HG03103 (cell line): ENCODE measurements around the gene SLC35F5.
"Not testable (repeated sequence)": the region's sequence is repeated elsewhere in the genome, so short reads cannot be mapped to it uniquely, and the experiment has no call there.

Experiments used
- ATAC-seq: cut with Tn5 transposase; IDR thresholded peaks from one replicate; pipeline ENCODE4 v1.9.1; 2021; ENCODE audit warnings: low read depth; ENCODE audit not compliant: unreplicated experiment

The SLC35F5 gene

DNA sequence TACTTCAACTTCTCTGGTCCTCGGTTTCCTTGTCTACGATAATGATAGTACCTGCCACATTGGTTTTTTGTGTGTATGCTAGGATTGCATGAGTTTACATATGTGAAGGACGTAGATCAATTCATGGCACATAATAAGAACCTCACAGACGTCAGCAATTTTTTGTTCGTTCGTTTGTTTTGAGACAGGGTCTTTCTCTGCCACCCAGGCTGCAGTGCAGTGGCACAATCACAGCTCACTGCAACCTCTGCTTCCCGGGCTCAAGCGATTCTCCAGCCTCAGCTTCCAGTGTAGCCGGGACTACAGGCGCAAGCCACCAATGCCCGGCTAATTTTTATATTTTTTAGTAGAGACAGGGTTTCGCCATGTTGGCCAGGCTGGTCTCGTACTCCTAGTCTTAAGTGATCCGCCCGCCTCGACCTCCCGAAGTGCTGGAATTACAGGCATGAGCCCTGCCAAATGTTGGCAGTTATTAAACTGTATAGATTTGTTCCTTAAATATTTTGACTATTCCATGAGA lies 756 bp upstream of the SLC35F5 start:
- ATAC-seq: no peak

DNA sequence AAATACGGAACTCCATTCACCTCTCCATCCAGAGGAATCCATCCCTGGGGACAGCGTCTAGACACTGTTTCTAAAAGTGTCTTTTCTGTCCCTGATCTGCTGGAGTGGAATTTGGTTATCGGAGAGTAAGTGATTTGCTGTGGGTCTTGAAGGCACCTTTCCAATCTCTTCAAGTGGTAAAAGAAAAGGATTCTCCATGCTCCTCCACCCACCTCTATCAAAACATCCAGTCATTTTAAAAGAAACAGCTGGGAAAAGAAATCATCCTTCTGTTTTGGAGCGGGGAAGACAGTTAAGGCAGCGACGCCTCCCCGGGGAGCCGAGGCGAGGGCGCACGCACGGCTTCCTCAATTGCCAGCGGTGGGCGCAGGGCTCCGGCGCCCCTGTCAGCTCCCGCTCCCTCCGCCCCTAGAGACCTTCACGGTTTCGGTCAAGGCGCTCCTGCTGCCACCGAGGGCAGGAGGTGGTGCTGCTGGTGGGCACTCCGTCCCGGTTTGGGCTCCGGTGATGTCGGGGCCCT lies 547 bp downstream of the SLC35F5 start:
- peak; percentile 30 for ATAC-seq

DNA sequence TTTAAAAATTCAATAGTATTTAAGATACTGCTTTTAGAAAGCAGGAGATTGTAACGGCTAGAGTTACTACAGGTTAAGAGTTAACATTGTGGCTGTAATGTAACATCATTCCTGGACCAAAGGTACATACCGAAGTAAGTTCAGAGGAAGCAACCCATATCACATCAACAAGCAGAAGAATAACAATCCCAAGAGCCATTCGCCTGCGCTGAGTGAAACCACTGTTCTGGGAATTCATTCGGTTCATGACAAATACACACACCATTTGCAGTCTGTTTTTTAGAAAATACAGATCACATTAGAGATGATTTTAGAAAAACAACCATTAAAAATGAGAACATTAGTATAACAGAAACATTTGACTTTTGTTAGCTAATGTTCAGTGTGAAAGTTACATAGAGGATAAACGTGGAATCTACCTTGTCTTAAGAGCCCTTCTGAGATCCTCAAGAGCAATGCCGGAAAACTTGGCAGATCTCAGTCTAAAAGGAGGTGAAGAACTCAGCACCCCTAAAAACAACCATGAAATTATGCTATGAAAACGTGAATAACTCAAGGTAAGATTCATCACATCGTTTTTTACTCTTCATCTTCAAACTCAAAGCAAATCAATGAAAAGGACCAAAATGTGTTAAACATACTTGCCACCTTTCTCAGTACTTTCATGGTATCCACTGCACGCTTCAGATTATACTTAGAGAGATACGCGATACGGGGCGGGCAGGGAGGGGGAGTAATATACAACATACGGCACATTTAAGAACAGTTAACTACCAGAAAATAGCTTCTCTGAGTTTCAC lies 1.2 kb downstream of the SLC35F5 start:
- ATAC-seq: no peak

DNA sequence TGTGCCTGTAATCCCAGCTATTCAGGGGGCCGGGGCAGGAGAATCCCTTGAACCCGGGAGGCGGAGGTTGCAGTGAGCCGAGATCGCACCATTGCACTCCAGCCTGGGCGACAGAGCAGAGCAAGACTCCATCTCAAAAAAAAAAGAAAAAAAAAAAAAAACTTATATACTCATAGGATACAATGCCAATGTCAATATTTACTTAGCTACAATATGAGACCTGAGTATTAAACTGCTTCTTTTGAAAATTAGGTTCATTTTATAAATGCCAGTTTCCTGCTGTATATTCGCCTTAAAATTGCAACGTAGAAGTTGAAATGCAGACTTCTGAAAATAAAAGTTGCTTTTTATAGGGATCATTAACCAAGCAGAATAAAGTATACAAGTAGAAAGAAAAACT lies 2.3 kb downstream of the SLC35F5 start:
- ATAC-seq: no peak

DNA sequence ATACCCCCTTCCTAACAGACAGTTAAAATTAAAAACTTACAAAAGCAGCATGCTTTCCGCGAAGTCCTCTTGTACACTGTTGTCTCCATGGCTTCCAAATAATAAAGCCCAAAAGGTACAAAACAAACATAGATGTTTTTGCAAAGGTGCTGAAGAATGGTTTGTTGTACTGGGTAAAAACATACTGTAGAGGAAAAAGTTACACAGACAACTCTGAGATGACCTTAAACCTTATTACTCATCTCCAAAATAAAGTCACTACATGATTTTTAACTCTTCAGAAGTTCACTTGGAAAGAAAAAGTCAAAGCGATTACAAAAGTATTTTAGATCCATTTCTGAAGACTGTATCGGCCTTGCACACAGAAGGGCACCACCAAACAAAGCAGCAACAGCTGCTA lies 6.1 kb downstream of the SLC35F5 start:
- no peak for ATAC-seq

DNA sequence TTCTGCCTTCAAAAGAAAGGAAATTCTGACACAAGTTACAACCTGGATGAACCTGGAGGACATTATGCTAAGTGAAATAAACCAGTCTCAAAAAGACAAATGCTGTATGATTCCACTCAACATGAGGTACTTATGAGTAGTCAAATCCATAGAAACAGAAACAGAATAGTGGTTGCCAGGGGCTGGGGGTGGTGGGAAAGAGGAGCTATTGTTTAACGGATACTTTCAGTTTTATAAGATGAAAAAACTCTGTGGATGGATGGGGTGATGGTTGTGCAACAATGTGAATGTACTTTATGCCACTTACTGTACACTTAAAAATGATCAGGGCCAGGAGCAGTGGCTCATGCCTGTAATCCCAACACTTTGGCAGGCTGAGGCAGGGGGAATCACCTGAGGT lies 15.4 kb downstream of the SLC35F5 start:
- ATAC-seq: no peak

DNA sequence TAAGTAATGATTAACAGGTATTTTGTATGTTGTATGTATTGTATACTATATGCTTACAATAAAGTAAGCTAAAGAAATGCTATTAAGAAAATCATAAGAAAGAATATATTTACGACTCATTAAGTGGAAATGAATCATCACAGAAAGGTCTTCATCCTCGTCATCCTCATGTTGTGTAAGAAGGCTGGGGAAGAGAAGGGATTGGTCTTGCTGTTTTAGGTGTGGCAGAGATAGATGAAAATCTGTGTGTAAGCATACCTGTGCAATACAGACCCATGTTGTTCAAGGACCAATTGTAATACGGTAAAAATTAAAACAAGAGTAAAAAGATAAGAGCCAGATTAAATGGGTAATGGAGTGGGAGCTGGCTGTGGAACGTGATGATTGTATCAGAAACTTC lies 16.6 kb downstream of the SLC35F5 start:
- ATAC-seq: no peak

DNA sequence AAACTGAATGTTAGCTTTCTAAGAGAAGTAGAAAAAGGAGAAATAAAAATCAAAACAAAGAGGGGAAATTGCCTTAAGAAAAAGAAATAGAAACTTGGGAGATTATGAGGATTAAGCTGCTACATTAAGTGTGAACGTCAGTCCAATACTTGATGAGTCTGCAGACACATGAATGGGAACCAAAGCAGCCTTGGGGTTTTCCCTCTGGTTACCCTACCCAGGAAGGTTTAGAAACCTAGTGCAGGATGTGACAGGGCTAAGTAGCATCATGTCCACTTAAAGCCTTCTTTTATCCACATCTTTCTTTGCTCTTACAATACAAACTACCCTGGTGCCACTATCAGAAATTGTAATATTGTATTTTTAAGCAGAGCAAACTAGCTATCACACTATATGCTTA lies 22.3 kb downstream of the SLC35F5 start:
- peak; percentile 77 for ATAC-seq

DNA sequence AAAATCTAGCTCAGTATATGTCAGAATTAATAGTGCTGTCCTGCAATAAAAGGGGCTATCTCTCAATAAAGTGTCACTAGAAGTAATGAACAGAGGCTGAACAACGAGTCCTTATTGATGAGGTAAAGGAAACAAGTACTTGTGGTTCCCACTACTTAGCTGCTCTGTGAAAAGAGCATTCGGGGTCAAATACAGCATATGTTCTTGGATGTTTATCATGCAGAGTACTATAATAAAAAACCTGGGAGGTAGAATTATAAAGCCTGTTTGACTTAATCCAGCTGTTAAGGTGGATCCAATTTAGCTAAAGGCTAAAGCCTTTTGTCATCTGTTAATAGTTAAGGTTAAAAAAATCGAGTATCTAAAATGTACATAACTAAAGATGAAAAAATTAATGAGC lies 32.4 kb downstream of the SLC35F5 start:
- ATAC-seq: no peak

DNA sequence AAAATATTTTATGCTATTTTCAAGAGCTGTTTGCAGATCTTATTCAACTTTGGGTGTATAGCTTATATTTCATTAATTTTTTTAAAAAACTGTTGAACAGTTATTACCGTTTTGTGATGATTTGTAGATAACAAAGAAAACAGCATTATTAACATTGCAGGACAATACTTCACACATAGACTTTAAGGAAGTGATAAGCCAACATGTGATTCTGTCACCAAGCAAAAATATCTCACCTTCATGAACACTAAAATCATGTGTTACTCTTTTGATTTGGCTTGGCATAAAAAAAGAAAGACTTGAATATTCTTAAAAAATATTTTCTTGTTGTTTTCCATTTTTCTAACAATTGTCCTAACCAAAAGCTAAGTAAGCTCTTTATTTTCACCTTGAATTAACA lies 33.0 kb downstream of the SLC35F5 start:
- no peak for ATAC-seq

DNA sequence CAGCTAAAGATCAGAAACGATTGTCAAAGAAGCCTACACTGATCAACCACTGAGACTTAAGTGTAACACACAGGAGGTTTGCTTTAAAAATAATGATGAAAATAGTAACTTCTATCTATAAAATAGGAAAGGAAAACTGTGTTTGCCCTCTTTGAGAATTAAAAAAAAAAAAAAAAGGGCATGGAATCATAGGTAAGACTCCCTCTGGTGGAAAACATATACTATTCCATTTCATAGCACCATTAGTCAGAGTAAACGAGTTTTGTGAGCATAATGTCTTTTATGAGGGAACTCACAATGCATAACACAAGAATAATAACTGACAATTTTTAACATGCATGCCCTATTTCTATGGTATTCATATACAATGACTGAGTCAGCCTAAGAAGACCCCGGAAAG lies 36.3 kb downstream of the SLC35F5 start:
- no peak for ATAC-seq

DNA sequence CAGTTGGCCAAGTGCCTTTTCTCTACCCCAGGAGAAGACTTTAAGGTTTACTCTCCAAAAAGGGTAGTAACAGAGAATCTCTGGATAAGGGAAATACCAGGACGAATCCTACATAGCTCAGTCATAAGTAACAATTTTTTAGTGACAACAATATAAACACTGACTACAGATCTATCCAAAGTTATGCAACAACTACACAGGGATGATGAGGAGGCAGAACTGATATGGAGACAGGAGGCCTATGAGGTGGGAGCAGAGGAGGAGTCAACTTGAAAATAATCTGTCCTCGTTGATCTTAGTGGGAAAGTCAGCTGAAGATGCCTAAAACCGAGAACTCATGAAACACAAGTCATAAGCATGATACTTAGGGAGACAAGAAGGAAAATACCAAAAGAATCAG lies 40.2 kb downstream of the SLC35F5 start:
- no peak for ATAC-seq

DNA sequence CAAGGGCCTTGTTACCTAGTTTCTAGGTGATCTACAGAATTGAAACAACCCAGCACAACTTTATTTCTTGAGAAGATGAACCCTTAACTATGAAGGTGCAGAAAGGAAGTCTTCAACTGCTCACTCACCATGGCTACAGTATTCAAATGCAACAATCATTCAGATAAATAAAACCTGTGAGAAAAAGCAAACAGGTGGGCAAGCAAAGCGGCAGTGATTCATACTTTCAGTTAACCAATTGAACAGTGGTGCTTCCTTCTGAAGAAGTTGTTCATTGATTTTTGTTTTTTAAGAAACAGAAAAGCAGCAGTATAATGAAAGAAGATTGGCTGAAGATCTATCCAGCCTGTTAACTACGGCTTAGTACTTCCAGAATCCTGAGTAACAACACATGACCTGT lies 43.5 kb downstream of the SLC35F5 start:
- no peak for ATAC-seq

DNA sequence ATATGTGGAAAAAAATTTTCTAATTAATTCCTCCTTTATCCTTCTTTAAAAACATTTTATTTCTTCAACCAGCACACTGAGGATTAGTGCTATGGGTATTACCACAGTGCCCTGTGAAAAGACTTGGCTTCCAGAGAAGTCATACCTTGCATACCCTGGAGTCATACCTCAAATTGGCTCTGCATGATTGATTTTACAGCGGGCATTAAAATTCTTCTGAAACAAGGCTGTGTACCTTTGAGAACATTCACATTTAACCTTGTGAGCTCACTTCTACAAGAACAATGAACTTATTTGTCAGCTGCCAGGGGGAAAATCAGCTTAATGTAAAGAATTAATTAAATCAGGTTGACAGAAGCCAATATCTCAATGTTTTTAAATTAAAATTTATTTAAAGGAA lies 44.6 kb downstream of the SLC35F5 start:
- no peak for ATAC-seq

DNA sequence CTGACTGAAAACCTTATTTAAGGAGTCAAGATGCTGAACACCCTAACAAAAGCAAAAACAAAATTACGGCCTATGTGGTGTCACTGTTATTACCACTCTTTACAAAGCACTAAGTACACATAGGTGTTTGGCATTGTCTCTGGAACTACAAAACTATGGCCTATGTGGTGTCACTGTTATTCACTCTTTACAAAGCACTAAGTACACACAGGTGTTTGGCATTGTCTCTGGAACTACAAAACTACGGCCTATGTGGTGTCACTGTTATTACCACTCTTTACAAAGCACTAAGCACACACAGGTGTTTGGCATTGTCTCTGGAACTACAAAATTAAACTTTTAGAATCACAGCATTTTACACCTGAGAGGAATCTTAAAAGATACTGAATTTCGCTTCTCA lies 47.4 kb downstream of the SLC35F5 start:
- ATAC-seq: no peak

DNA sequence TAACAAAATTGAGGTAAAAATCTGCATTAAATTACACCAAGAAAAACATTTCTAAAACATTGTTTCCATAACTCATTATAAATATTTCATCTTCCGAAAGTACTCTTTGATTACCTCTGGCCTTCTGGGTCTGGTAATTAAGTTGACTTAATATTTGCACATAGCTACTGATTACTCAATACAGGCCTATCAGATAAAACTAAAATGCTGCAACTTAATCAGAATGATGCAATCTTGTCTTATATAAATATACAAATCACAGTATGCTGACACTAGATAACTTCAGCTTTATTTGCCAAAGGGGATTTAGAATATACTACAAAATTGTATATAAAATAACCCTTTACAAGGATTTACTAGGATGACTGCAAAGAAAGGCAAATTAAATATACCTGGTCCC lies 49.3 kb downstream of the SLC35F5 start:
- no peak for ATAC-seq

DNA sequence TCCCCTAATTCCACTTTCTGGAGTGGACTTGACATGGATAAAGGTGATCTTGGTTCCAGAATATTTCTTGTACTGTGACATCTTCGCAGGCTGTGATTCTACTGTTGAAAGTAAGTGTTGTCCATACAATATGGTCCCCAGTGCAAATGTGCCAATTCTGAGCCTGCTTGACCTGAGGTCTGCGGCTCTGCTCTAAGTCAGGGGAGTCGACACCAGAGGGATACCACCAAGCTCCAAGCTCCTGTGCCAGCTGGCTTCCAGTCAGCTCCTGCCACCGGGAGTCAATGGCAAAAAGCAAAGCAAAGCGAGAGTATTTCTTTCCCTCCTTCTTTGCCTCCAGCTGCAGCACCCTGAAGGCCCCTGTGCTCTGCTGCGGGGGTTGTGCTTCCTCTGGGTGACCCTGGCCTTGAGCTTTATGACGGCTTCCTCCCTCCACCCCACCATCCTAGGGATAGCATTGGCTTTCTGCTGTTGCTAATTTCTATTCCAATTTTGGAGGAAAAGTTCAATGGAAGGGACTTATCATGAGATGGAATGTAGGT lies 50.4 kb downstream of the SLC35F5 start:
- ATAC-seq: no peak

DNA sequence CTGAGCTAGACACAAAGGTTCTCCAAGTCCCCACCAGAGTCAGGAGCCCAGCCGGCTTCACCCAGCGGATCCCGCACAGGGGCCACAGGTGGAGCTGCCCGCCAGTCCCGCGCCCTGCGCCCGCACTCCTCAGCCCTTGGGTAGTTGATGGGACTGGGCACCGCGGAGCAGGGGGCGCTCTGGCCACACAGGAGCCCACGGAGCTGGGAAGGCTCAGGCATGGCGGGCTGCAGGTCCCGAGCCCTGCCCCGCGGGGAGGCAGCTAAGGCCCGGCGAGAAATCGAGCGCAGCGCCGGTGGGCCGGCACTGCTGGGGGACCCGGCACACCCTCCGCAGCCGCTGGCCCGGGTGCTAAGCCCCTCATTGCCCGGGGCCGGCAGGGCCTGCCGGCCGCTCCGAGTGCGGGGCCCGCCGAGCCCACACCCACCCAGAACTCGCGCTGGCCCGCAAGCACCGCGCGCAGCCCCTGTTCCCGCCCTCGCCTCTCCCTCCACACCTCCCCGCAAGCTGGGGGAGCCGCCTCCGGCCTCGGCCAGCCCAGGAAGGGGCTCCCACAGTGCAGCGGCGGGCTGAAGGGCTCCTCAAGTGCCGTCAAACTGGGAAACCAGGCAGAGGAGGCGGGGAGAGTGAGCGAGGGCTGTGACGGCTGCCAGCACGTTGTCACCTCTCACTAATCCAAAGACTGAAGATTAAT lies 52.0 kb downstream of the SLC35F5 start:
- ATAC-seq: not testable (repeated sequence)

DNA sequence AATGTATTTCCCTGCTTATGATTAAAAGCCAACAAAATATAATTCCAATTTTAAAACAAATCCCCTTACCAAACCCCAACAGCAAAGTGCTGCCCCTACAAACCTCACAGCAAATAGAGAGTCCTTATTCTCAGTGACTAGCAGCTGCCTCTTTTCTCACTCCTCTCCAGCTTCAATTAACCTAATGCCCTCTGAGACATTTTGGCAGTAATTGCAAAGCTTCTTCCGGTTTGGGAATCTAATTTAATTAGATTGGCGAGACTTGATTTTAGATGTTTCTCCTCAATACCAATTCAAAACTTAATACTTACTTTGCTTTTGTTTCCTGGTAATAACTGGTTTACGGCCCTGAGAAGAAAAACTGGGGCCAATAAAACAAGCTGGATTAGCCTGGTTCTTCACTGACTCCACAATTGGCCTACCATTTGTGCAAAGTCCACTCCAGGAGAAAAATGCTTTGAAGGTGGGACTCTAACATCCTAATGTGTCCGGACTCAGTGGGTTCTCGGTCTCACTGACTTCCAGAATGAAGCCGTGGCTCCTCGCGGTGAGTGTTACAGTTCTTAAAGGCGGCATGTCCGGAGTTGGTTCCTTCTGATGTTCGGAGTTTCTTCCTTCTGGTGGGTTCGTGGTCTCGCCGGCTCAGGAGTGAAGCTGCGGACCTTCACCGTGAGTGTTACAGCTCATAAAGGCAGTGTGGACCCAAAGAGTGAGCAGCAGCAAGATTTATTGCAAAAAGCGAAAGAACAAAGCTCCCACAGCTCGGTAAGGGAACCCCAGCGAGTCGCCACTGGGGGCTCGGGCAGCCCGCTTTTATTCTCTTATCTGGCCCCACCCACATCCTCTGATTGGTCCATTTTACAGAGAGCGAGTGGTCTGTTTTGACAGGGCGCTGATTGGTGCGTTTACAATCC lies 52.8 kb downstream of the SLC35F5 start:
- no peak for ATAC-seq

DNA sequence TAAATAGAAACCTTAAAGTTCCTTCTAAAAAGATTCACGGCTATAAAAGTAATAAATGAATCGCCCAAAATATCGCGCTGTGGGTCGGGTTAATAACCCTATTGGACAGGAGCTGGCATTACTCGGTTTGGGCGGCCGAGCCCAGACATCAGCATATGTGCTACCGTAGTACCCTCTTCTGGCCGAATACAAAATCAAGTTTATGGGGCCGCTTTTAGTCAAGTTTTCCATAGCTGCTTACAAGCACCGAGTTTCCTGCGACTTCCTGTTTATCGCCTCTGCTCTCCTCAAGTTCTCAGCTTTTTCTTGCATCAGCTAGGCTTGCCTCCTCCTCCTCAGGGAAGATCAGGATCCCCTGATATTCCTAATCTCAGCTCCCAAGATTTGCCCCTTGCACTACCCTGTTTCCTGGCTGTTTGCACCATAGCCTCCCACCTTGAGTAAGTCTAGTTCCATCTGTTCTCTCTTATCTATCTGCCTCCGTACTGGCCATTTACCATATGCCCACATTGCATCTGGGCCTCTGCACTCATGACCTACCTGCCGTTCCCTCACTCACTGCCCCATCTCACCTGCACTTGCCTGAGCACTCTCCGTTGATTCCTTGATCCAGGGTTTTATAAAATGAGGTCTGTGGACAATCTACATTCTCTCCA lies 56.1 kb downstream of the SLC35F5 start:
- peak; percentile 79 for ATAC-seq
